Measurements from ENCODE around the gene SNRNP70.

The SNRNP70 gene

DNA sequence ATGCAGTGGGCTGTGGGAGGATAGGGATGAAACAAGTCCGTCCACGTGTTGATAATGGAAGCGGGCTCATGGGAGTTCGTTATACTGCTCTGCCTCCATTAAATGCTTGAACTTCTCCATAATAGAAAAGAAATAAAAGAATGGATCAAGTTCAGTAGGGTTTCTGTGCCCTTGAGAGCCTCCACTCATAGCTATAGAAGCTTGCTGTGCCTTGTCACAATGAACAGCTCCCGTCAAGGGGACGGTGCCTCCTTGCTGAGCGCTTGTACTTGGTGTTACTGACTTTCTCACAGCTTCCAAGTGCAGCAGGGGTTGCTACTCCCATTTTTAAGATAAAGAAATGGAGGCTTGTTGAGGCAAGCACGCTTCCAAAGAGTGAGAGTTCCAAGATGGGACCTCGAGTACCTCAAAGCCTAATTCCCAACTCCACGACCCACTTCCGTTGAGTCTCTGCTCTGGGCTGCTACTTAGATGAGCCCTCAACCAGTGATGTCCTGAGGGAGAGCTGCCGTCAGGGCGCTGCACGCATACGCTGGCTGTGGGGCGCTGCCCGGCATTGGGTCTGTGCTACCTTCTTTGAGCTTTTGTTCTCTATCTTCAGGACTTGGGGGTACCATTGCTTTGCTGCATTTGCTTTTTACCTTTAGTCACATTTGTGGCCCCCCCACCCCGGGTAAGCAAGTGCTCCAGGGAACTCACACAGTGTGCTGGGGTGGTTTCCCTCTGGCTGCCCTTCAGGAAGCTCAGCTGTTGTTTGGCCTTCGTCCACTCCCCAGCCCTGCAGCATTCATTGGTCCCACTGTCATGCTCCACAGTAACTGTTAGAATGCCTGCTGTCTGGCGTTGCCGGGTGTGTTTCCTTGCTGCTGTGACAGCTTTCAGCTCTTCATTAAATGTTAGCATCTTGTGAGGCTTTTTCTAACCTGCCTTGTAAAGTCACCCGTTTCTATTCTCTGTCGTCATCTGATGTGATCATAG is 9.5 kb downstream of the SNRNP70 start:
- TF ChIP-seq, protein P1, sequence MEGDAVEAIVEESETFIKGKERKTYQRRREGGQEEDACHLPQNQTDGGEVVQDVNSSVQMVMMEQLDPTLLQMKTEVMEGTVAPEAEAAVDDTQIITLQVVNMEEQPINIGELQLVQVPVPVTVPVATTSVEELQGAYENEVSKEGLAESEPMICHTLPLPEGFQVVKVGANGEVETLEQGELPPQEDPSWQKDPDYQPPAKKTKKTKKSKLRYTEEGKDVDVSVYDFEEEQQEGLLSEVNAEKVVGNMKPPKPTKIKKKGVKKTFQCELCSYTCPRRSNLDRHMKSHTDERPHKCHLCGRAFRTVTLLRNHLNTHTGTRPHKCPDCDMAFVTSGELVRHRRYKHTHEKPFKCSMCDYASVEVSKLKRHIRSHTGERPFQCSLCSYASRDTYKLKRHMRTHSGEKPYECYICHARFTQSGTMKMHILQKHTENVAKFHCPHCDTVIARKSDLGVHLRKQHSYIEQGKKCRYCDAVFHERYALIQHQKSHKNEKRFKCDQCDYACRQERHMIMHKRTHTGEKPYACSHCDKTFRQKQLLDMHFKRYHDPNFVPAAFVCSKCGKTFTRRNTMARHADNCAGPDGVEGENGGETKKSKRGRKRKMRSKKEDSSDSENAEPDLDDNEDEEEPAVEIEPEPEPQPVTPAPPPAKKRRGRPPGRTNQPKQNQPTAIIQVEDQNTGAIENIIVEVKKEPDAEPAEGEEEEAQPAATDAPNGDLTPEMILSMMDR (IDR thresholded peaks at IDR 0.05; ENCODE audit: control extremely low read depth, extremely low read depth, low read depth, missing control alignments), result no peak
- ChIA-PET POLR2A (interaction anchor here (0.7 to 1.4 kb wide), 2 partner anchors 76 to 129 kb away, joined by 3 to 6 read pairs; no protein-coding TSS in a partner anchor), CTCF (interaction anchor here (1.0 to 6.6 kb wide), 7 partner anchors 11 to 325 kb away, joined by 3 to 81 read pairs (median 5); partner anchors contain the start of gene LIN7B)
- no peak for DNase-seq (ENCODE audit: extremely low spot score)

GRCh38 chr19:49097453-49098288 is 12.4 kb downstream of the SNRNP70 start:
- TF ChIP-seq, protein P1 (IDR thresholded peaks at IDR 0.05; ENCODE audit: control extremely low read depth, extremely low read depth, low read depth, missing control alignments), result peak; percentile 97
- peak; percentile 82 for DNase-seq (ENCODE audit: extremely low spot score)
- ChIA-PET POLR2A (interaction anchor here (0.6 to 0.9 kb wide), 3 partner anchors 16 to 110 kb away, joined by 6 to 7 read pairs (median 6); partner anchors contain the start of gene LIN7B), CTCF (interaction anchor here (0.6 to 6.6 kb wide), 53 partner anchors 9 to 317 kb away, joined by 3 to 81 read pairs (median 5); partner anchors contain the start of genes CGB2, CGB7, GYS1 and HRC)

DNA sequence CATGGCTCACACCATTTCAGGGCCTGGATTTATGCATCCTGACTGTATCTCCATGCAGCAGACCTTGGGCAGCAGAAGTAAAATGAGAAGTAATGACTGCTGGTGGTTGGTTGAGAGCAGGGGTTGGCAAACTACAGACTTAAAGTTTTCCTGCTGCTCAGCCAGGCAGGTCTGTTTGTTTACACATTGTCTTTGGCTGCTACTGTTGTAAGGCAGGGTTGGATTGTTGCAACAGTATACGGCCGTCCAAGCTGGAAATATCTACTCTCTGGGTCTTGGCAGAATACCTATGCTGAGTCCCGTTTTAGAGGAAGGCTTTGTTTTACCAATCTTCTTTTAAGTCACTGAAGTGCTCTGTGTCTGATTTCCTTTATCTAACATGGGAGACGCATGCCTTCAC is 13.5 kb downstream of the SNRNP70 start:
- TF ChIP-seq, protein P1 (IDR thresholded peaks at IDR 0.05; ENCODE audit: control extremely low read depth, extremely low read depth, low read depth, missing control alignments), result no peak
- DNase-seq (ENCODE audit: extremely low spot score), result no peak
- ChIA-PET CTCF (interaction anchor here (0.9 to 6.6 kb wide), 19 partner anchors 8 to 289 kb away, joined by 3 to 81 read pairs (median 10); partner anchors contain the start of genes CGB7 and LIN7B), POLR2A (no interaction called here)

- ChIA-PET CTCF (interaction anchor here (4.9 kb wide), 1 partner anchor 14 kb away, joined by 37 read pairs; the partner anchor contains the start of gene LIN7B), POLR2A (interaction anchor here (0.9 kb wide), 1 partner anchor 14 kb away, joined by 3 read pairs; no protein-coding TSS in a partner anchor)
- no peak for DNase-seq (ENCODE audit: extremely low spot score)
Measured at GRCh38 chr19:49101160-49101559, 15.9 kb downstream of the SNRNP70 start.

DNA sequence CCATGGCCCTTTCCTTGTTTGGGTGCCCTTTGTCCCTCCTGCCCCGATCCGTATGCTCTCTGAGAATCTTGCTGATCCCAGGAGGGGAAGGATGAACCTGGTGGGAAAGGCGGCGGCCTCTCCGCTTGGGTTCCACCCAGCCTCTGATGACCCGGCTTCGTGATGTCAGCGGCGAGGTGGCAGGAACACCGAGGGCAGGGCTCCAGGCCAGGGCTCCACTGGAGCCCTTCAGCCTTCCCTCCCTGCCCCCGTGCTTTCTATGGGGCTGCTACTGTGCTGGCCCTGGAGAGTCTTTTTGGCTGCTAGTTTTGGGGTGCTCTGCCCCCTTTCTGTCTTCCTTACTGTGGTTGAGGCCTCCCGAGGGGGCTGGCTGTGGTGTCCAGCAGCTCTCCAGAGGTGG is 17.1 kb downstream of the SNRNP70 start:
- CTCF ChIA-PET, result no interaction called here
- DNase-seq (ENCODE audit: extremely low spot score), result no peak
- TF ChIP-seq, protein P1 (IDR thresholded peaks at IDR 0.05; ENCODE audit: control extremely low read depth, extremely low read depth, low read depth, missing control alignments), result no peak
- POLR2A ChIA-PET, result no interaction called here

More at GRCh38 chr19:49101160-49101559, 15.9 kb downstream of the SNRNP70 start:
- TF ChIP-seq, protein P1 (IDR thresholded peaks at IDR 0.05; ENCODE audit: control extremely low read depth, extremely low read depth, low read depth, missing control alignments), result no peak
